SK-N-SH (cell line): ENCODE results near the gene ZDHHC14. TPM values are rescaled to one million over a fixed set of nuclear protein-coding genes. Genes with fewer than 3 reads are reported as not detected.
"Not testable (repeated sequence)": the region's sequence is repeated elsewhere in the genome, so short reads cannot be mapped to it uniquely, and the experiment has no call there.

Experiments used
- CTCF ChIA-PET: fragments of 300-600, 350-600 bp; formaldehyde crosslinking; extraction: SDS; loops from one replicate; lab custom pipeline; 2021; lab: Yijun Ruan, JAX
- POLR2A ChIA-PET: fragments of 350-600 bp; sonication (Branson Sonifier 250); formaldehyde crosslinking; extraction: SDS; loops from one replicate; lab custom pipeline; 2020; ENCODE audit warnings: antibody characterized with exemption, inconsistent platforms; lab: Yijun Ruan, JAX
- DNase-seq: peaks from one replicate; pipeline ENCODE4 v3.0.0; 2012
- H2AFZ ChIP-seq: fragments of 200-600 bp; sonication (generic); 2 replicates; pipeline ENCODE4 v1.8.1; 2016; ENCODE audit warnings: antibody characterized with exemption, mild to moderate bottlenecking, low read depth
- H3F3A ChIP-seq: fragments of 200-600 bp; sonication (generic); replicated peaks from 2 replicates; pipeline ENCODE3; 2016; ENCODE audit warnings: antibody characterized with exemption, mild to moderate bottlenecking; ENCODE audit not compliant: insufficient read depth
- H3K27ac ChIP-seq, 2 experiments: fragments of 200-500 bp in 1 of 2; fragments of 200-600 bp in 1 of 2; sonication (Bioruptor generic) in 1 of 2; sonication (generic), shearing (Covaris generic) in 1 of 2; 2 replicates each; pipeline versions ENCODE4 v1.5.1 to v1.6.1; 2014 to 2016; ENCODE audit warnings: low read depth in 2 of 2, inconsistent platforms in 1 of 2, low read length in 1 of 2, mild to moderate bottlenecking in 1 of 2, mixed read lengths in 1 of 2
- H3K27me3 ChIP-seq: fragments of 200-600 bp; sonication (generic), shearing (Covaris generic); 2 replicates; pipeline ENCODE4 v1.6.1; 2016; ENCODE audit warnings: mixed run types; ENCODE audit not compliant: insufficient read depth
- H3K36me3 ChIP-seq, 2 experiments: fragments of 200-500 bp in 1 of 2; fragments of 200-600 bp in 1 of 2; sonication (Bioruptor generic) in 1 of 2; sonication (generic) in 1 of 2; replicated peaks in 1 of 2; 2 replicates each; pipeline versions ENCODE3 to v1.5.1; 2014 to 2016; ENCODE audit warnings: low read length in 1 of 2, mild to moderate bottlenecking in 1 of 2; ENCODE audit not compliant: insufficient read depth in 2 of 2, control insufficient read depth in 1 of 2
- H3K4me1 ChIP-seq, 2 experiments: fragments of 200-500 bp in 1 of 2; fragments of 200-600 bp in 1 of 2; sonication (Bioruptor generic) in 1 of 2; sonication (generic), shearing (Covaris generic) in 1 of 2; 2 replicates each; pipeline versions ENCODE4 v1.5.1 to v1.6.1; 2014 to 2016; ENCODE audit warnings: low read depth in 1 of 2, low read length in 1 of 2, mixed run types in 1 of 2; ENCODE audit not compliant: insufficient read depth in 2 of 2, control insufficient read depth in 1 of 2
- H3K4me2 ChIP-seq: fragments of 200-600 bp; sonication (generic), shearing (Covaris generic); 2 replicates; pipeline ENCODE4 v1.6.1; 2017; ENCODE audit warnings: mixed run types
- H3K4me3 ChIP-seq, 2 experiments: fragments of 200-500 bp in 1 of 2; fragments of 200-600 bp in 1 of 2; sonication (Bioruptor generic) in 1 of 2; sonication (generic), shearing (Covaris generic) in 1 of 2; 2 replicates each; pipeline versions ENCODE4 v1.5.1 to v1.8.1; 2014 to 2016; ENCODE audit warnings: low read depth in 2 of 2, inconsistent platforms in 1 of 2, low read length in 1 of 2, mild to moderate bottlenecking in 1 of 2, mixed read lengths in 1 of 2, moderate library complexity in 1 of 2
- H3K79me2 ChIP-seq: fragments of 200-600 bp; sonication (generic); 2 replicates; pipeline ENCODE4 v1.8.1; 2017; ENCODE audit warnings: mild to moderate bottlenecking; ENCODE audit not compliant: insufficient read depth
- H3K9ac ChIP-seq: fragments of 200-600 bp; sonication (generic); 2 replicates; pipeline ENCODE4 v1.6.1; 2017; ENCODE audit warnings: mixed run types
- H3K9me2 ChIP-seq: fragments of 200-600 bp; sonication (generic); 2 replicates; pipeline ENCODE4 v1.6.1; 2017; ENCODE audit warnings: mixed run types
- H3K9me3 ChIP-seq: fragments of 200-600 bp; sonication (generic); 2 replicates; pipeline ENCODE4 v1.6.1; 2017; ENCODE audit warnings: mixed run types, mild to moderate bottlenecking, moderate library complexity
- H4K20me1 ChIP-seq: fragments of 200-600 bp; sonication (generic); 2 replicates; pipeline ENCODE4 v1.6.1; 2017; ENCODE audit warnings: mild to moderate bottlenecking, mixed run types; ENCODE audit not compliant: insufficient read depth
- CHD2 ChIP-seq: fragments of 150-350 bp; IDR thresholded peaks from 2 replicates; pipeline ENCODE4 v1.6.1; 2018; ENCODE audit warnings: low read length; ENCODE audit not compliant: partially characterized antibody
- EZH2phosphoT487 ChIP-seq: fragments of 200-600 bp; sonication (generic); IDR thresholded peaks from 2 replicates; pipeline ENCODE4 v1.6.1; 2017; ENCODE audit warnings: low read depth, mixed run types, mild to moderate bottlenecking, antibody characterized with exemption, moderate library complexity, borderline replicate concordance
- NRF1 ChIP-seq: IDR thresholded peaks from 2 replicates; pipeline ENCODE4 v1.6.1; 2012; ENCODE audit warnings: low read depth, mild to moderate bottlenecking, low read length
- RAD21 ChIP-seq: IDR thresholded peaks from 2 replicates; pipeline ENCODE4 v1.6.1; 2012; ENCODE audit warnings: mild to moderate bottlenecking, low read length
- WGBS: methylation state at CpG from one replicate; pipeline ENCODE4 v1.1.6; 2017; ENCODE audit warnings: low lambda C conversion rate; 5-methylcytosine and 5-hydroxymethylcytosine counted together
- polyA plus RNA-seq, 3 experiments: library from polyadenylated mRNA; depleted of rRNA; stranded (reverse); fragments of >200 nt; gene quantifications; 2 replicates each; pipeline ENCODE4 v1.2.3, GENCODE V29; 2012
- TF ChIP-seq, protein P1 (sequence below): IDR thresholded peaks from 2 replicates; pipeline ENCODE4; 2012
- TF ChIP-seq, protein P2 (sequence below): IDR thresholded peaks from 2 replicates; pipeline ENCODE4 v1.4.0; 2012; ENCODE audit warnings: low read depth
- TF ChIP-seq, protein P3 (sequence below): fragments of 150-350 bp; IDR thresholded peaks from 2 replicates; pipeline ENCODE4 v1.6.1; 2017; ENCODE audit warnings: antibody characterized with exemption, low read length, low read depth, borderline replicate concordance

Gene ZDHHC14
- polyA plus RNA-seq, 1 of the 3 experiments (the other 2 are of a cell fraction), result 5.4 TPM

DNA sequence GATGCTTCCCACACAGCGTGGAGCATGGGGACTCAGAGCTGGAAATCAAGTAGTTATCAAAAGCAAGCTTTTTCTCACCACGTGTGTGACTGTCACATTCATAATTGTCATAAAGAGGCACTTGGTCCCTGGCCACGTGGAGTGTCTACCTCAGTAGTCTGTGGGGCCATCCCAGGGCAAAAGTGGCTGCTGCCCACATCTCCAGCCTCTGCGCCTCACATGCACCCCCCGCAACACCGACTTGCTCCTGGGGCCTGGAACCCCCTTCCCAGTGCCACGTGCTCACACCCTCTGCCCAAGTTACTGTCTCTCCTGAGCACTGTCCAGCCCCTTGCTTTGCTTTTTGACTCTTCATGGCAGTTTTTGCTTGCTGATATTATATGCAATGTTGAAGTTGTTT lies 308.9 kb downstream of the ZDHHC14 start (continued):
- no peak for TF ChIP-seq RAD21

DNA sequence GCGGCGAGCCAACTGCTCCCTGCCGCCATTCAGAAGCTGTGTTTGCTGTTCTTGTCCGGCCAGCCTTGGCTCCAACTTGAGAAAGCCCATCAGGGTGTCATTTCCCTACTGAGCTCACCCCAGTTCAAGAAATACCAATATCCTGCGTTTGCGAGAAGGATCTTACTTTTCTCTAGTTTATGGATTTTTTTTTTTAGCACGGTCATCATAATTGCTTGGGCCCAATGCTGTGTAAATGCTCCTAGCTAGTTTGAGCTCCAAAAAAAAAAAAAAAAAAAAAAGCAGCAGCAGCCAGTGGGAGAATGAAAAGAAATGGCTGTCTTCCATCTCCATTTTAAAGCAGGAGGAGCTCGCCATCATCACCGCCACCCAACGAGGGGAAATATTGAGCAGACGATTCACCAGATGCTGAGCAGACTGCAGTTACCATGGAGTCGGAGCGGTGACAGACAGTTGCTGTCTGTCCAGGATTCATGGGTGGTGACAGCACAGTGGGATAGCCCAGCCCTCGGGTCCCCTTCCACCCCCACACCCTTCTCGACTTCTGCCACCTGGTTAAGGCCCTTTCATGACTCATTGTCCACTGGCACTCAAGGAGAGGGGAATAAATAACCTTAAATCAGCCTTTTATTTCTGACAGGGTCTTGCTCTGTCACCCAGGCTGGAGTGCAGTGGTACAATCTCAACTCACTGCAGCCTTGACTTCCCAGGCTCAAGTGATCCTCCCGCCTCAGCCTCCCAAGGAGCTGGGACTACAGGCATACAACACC lies 309.6 kb downstream of the ZDHHC14 start:
- H3K27ac ChIP-seq, result no peak overlapping the region
- H3K4me2 ChIP-seq, result no peak overlapping the region
- POLR2A ChIA-PET, result no interaction called here
- H3F3A ChIP-seq, result no peaks in the 10 kb centered on the region
- no peaks in the 10 kb centered on the region; a peak in 1 of 4 replicates for H3K4me1 ChIP-seq
- CTCF ChIA-PET, result no interaction called here
- no peaks in the 10 kb centered on the region; the same call in 1 of the 2 replicates for H3K27me3 ChIP-seq
- no peaks in the 10 kb centered on the region for H3K9me2 ChIP-seq
- TF ChIP-seq EZH2phosphoT487, result no peak
- TF ChIP-seq, protein P1, sequence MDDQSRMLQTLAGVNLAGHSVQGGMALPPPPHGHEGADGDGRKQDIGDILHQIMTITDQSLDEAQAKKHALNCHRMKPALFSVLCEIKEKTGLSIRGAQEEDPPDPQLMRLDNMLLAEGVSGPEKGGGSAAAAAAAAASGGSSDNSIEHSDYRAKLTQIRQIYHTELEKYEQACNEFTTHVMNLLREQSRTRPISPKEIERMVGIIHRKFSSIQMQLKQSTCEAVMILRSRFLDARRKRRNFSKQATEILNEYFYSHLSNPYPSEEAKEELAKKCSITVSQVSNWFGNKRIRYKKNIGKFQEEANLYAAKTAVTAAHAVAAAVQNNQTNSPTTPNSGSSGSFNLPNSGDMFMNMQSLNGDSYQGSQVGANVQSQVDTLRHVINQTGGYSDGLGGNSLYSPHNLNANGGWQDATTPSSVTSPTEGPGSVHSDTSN, result no peak
- no peak for TF ChIP-seq NRF1
- TF ChIP-seq, protein P2, sequence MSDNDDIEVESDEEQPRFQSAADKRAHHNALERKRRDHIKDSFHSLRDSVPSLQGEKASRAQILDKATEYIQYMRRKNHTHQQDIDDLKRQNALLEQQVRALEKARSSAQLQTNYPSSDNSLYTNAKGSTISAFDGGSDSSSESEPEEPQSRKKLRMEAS, result no peak
- no peak for TF ChIP-seq CHD2
- TF ChIP-seq, protein P3, sequence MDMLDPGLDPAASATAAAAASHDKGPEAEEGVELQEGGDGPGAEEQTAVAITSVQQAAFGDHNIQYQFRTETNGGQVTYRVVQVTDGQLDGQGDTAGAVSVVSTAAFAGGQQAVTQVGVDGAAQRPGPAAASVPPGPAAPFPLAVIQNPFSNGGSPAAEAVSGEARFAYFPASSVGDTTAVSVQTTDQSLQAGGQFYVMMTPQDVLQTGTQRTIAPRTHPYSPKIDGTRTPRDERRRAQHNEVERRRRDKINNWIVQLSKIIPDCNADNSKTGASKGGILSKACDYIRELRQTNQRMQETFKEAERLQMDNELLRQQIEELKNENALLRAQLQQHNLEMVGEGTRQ, result no peak
- no peak overlapping the region for H2AFZ ChIP-seq
- H4K20me1 ChIP-seq, result no peaks in the 10 kb centered on the region
- H3K9ac ChIP-seq, result no peak overlapping the region
- 80% methylated on average over 14 of the region's 16 CpGs for WGBS
- no peak overlapping the region for H3K4me3 ChIP-seq
- H3K36me3 ChIP-seq, result no peaks in the 10 kb centered on the region
- no peaks in the 10 kb centered on the region for H3K79me2 ChIP-seq
- H3K9me3 ChIP-seq, result no peaks in the 10 kb centered on the region
- no peak for DNase-seq

DNA sequence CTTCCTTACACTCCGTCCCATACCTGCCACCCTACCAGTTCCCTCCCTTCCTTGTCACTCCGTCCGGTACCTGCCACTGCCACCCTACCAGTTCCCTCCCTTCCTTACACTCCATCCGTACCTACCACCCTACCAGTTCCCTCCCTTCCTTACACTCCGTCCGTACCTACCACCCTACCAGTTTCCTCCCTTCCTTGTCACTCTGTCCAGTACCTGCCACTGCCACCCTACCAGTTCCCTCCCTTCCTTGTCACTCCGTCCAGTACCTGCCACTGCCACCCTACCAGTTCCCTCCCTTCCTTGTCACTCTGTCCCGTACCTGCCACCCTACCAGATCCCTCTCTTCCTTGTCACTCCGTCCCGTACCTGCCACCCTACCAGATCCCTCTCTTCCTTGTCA lies 310.6 kb downstream of the ZDHHC14 start:
- CTCF ChIA-PET, H3K79me2 ChIP-seq, H3K4me3 ChIP-seq, H3K4me2 ChIP-seq, H2AFZ ChIP-seq, H3F3A ChIP-seq, POLR2A ChIA-PET, H3K9me3 ChIP-seq, H3K36me3 ChIP-seq, H3K27me3 ChIP-seq, H4K20me1 ChIP-seq, H3K9ac ChIP-seq, H3K4me1 ChIP-seq, H3K9me2 ChIP-seq, H3K27ac ChIP-seq, DNase-seq: not testable (repeated sequence)
- WGBS, result 78% methylated on average over 10 of the region's 10 CpGs
